GM13976 (cell line): ENCODE measurements around the gene P2RY4.
"Not testable (repeated sequence)": the region's sequence is repeated elsewhere in the genome, so short reads cannot be mapped to it uniquely, and the experiment has no call there.

Experiments
- DNase-seq: peaks from one replicate; pipeline ENCODE4 v3.0.0; 2012; ENCODE audit warnings: low spot score
- CTCF ChIP-seq: IDR thresholded peaks from 2 replicates; pipeline ENCODE4 v1.5.1; 2012; ENCODE audit warnings: borderline replicate concordance, mild to moderate bottlenecking; ENCODE audit not compliant: insufficient read depth; ENCODE audit errors: extremely low read depth, missing control alignments, control extremely low read depth
- in situ Hi-C: fragments of 300-500 bp; cut with MboI; formaldehyde crosslinking; loops from one replicate; pipeline ENCODE4 v1.12.0; 2022; ENCODE audit warnings: low sequenced_read_pairs, mixed read lengths, inconsistent platforms; ENCODE audit not compliant: unreplicated experiment

The P2RY4 gene

DNA sequence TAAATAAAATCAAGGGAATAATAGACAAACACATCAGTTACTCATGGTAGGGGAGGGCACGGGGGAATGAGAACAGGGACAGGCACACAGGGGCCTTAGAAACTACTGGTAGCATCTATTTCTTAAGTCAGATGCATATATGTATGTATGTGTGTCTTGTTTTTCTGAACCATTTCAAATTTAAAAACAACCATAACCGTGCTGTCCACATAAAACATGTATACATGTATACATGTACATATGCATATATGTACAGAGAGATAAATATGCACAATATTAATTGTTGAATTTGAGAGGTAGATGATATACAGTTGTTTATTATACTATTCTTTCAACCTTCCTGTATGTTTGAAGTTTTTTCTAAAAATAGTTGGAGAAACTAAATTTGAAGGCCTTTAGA is 33.3 kb downstream of the P2RY4 start:
- no peak for TF ChIP-seq CTCF
- in situ Hi-C loops = no loop called here
- DNase-seq = no peak

DNA sequence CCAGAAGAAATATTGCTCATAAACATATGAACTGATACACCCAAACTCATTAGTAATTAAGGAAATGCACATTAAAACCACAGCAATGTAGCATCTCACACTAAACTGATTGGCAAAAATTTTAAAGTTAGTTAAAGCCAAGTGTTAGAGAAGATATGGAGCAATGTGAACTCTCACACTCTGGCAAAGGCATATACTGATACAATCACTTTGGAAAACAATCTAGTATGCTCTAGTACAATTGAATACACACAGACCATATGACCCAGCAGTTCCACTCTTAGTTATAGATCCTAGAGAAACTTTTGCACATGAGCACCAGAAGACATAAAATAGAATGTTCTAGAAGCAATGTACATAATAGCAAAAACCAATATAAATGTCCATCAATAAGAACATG is 34.0 kb downstream of the P2RY4 start:
- in situ Hi-C loops = no loop called here
- DNase-seq = no peak
- no peak for TF ChIP-seq CTCF

DNA sequence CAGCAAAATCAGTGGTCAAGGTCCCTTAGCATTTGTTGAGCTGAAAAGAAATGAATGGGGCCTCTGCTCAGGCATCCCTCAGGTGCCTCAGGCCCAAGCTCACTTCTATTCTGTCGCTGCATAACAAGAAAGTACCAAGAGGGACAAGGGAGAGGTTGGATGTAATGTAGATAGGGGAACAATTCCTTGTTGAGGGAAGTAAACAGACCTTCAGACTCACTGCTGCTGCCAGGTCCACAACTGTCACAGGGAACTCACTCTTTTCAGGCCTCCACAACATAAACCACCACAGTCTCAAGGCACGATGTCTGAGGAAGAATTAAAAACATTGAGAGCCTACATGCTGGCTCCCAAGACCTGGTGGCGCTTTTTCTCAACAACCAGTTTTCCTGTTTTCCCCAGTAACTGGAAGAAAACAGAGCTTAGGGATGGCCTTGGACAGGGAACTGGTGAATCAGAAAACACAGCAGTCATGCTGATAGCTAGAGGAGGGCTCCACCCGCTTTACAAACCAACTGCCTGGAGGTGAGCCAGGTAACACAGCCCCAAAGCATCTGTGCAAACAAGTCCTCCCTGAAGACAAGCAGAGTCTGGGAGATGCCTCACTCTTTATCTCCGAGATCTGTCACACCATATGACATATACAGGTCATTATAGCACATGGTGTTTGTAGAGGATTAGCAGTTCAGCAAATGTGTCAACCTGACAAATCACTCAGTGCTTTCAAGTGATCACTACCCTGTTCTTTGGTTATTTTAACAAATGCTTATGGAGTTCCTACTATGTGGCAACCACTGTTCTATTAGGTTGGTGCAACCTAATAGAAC is 39.9 kb downstream of the P2RY4 start:
- DNase-seq = no peak
- TF ChIP-seq CTCF = no peak
- in situ Hi-C loops = no loop called here

DNA sequence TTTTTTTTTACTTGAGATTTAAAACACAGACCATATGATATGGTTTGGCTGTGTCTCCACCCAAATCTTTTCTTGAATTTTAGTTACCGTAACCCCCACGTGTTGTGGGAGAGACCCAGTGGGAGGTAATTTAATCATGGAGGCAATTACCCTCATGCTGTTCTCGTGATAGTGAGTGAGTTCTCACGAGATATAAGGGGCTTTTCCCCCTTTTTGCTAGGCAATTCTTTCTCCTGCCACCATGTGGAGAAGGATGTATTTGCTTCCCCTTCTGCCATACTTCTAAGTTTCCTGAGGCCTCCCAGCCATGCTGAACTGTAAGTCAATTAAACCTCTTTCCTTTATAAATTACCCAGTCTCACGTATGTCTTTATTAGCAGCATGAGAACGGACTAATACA is 50.4 kb downstream of the P2RY4 start:
- in situ Hi-C loops, DNase-seq: not testable (repeated sequence)

DNA sequence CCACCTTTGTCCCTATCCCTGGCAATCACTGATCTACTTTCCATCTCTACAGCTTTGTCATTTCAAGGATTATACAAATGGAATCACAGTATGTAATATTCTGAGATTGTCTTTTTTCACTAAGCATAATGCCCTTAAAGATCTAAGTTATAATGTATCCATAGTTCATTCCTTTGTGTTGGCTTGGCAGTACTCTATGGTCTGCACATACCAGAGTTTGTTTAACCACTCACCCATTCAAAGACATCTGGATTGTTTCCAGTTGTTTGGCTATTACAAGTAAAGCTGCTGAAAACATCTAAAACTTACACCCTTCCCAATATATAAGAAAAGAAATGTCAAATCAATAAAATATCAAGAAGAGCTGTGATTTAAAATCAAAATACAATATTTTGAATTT is 51.5 kb downstream of the P2RY4 start:
- in situ Hi-C loops = no loop called here
- no peak for TF ChIP-seq CTCF
- no peak for DNase-seq
